GM23248 (cell line): Measurements from ENCODE around the gene TSHZ2. TPM values are rescaled to one million over a fixed set of nuclear protein-coding genes. Genes with fewer than 3 reads are reported as not detected.
"Not testable (repeated sequence)": the region's sequence is repeated elsewhere in the genome, so short reads cannot be mapped to it uniquely, and the experiment has no call there.

ENCODE experiments used
- DNase-seq: peaks from one replicate; pipeline ENCODE4 v3.0.0-alpha.2; 2015
- H2AFZ ChIP-seq: fragments of 200-600 bp; sonication (generic); 2 replicates; pipeline ENCODE4 v1.6.1; 2016; ENCODE audit warnings: antibody characterized with exemption
- H3F3A ChIP-seq: fragments of 200-600 bp; sonication (generic); 2 replicates; pipeline ENCODE4 v1.6.1; 2016; ENCODE audit warnings: mild to moderate bottlenecking, antibody characterized with exemption, mixed run types; ENCODE audit not compliant: insufficient read depth
- H3K27ac ChIP-seq: fragments of 200-600 bp; sonication (generic); 2 replicates; pipeline ENCODE4 v1.5.1; 2016; ENCODE audit warnings: mild to moderate bottlenecking
- H3K27me3 ChIP-seq: fragments of 200-600 bp; sonication (generic); replicated peaks from 2 replicates; pipeline ENCODE4 v1.6.1; 2016; ENCODE audit warnings: mild to moderate bottlenecking; ENCODE audit not compliant: insufficient read depth
- H3K36me3 ChIP-seq: fragments of 200-600 bp; sonication (generic); 2 replicates; pipeline ENCODE4 v1.6.1; 2016; ENCODE audit warnings: low read depth, mild to moderate bottlenecking
- H3K4me1 ChIP-seq: fragments of 200-600 bp; sonication (generic); 2 replicates; pipeline ENCODE4 v1.6.1; 2016; ENCODE audit warnings: mild to moderate bottlenecking; ENCODE audit not compliant: insufficient read depth
- H3K4me2 ChIP-seq: fragments of 200-600 bp; sonication (generic); one replicate; pipeline ENCODE4 v1.6.1; 2016; ENCODE audit warnings: mild to moderate bottlenecking; ENCODE audit not compliant: unreplicated experiment
- H3K4me3 ChIP-seq: fragments of 200-600 bp; sonication (generic); 2 replicates; pipeline ENCODE4 v1.5.1; 2016; ENCODE audit warnings: mild to moderate bottlenecking
- H3K79me2 ChIP-seq: fragments of 200-600 bp; sonication (generic); 2 replicates; pipeline ENCODE4 v1.6.1; 2016; ENCODE audit warnings: mild to moderate bottlenecking; ENCODE audit not compliant: insufficient read depth
- H3K9ac ChIP-seq: fragments of 200-600 bp; sonication (generic); 2 replicates; pipeline ENCODE4 v1.6.1; 2016; ENCODE audit warnings: mild to moderate bottlenecking
- H3K9me2 ChIP-seq: fragments of 200-600 bp; sonication (generic); 2 replicates; pipeline ENCODE4 v1.6.1; 2016; ENCODE audit warnings: mixed run types, mild to moderate bottlenecking, moderate library complexity; ENCODE audit not compliant: insufficient read depth
- H3K9me3 ChIP-seq: fragments of 200-600 bp; sonication (generic); one replicate; pipeline ENCODE4 v1.6.1; 2017; ENCODE audit warnings: low read depth
- H4K20me1 ChIP-seq: fragments of 200-600 bp; sonication (generic); 2 replicates; pipeline ENCODE4 v1.6.0; 2016; ENCODE audit not compliant: insufficient read depth
- EZH2 ChIP-seq: fragments of 200-600 bp; sonication (generic); IDR thresholded peaks from 2 replicates; pipeline ENCODE4 v1.6.1; 2018; ENCODE audit warnings: antibody characterized with exemption, mild to moderate bottlenecking; ENCODE audit not compliant: insufficient read depth, poor library complexity, severe bottlenecking
- EZH2phosphoT487 ChIP-seq: fragments of 200-600 bp; sonication (generic); IDR thresholded peaks from 2 replicates; pipeline ENCODE4 v1.6.1; 2018; ENCODE audit warnings: antibody characterized with exemption, moderate library complexity, mild to moderate bottlenecking, low read depth; ENCODE audit not compliant: insufficient read depth
- WGBS, 2 experiments: methylation state at CpG; one replicate each; pipeline ENCODE4 v1.1.6; 2015 to 2017; ENCODE audit warnings: low lambda C conversion rate in 2 of 2, low coverage in 1 of 2; ENCODE audit errors: missing lambda C conversion rate in 2 of 2; 5-methylcytosine and 5-hydroxymethylcytosine counted together
- in situ Hi-C: fragments of 300-500 bp; cut with MboI; formaldehyde crosslinking; loops from 2 replicates; pipeline ENCODE4 v1.15.0; 2020
- polyA plus RNA-seq: library from polyadenylated mRNA; unstranded; fragments of >200 nt; fragmentation: Nextera tagmentation; extraction: Ambion mirVana; gene quantifications from 2 replicates; pipeline ENCODE4 v1.2.1, GENCODE V29; 2016
- total RNA-seq: library from RNA; depleted of rRNA; stranded (reverse); fragments of >200 nt; shearing (Covaris generic); gene quantifications from 2 replicates; pipeline ENCODE4 v1.2.3, GENCODE V29; 2014

Gene TSHZ2
- total and polyA plus RNA-seq, 2 experiments from 2014 or later: 4.5 to 13.4 TPM

DNA sequence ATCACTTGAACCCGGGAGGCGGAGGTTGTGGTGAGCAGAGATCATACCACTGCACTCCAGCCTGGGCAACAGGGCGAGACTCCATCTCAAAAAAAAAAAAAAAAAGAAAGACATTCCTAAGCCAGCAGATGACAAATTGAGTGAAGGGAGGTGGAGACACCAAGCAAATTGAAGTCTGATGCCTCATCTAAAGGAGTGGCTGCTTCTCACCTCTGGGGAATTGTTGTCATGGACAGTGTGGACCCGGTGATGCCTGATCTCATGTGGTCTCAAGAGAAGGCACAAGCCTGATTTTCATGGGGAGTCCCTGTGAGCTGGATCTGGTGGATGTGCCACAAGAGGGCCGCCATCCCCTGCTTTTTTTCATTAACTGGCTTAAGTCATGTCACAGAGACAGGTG lies 349.4 kb downstream of the TSHZ2 start:
- Histone ChIP-seq H3F3A (no peaks in the 10 kb centered on the region), H3K9me3 (no peaks in the 10 kb centered on the region), H3K9ac (no peak overlapping the region), H3K4me1 (no peaks in the 10 kb centered on the region), H3K27ac (no peak overlapping the region), H3K4me2 (no peak overlapping the region), H3K27me3 (no peaks in the 10 kb centered on the region), H3K36me3 (no peaks in the 10 kb centered on the region), H4K20me1 (no peaks in the 10 kb centered on the region), H3K79me2 (no peaks in the 10 kb centered on the region), H3K4me3 (no peak overlapping the region), H2AFZ (no peak overlapping the region), H3K9me2 (no peaks in the 10 kb centered on the region)
- in situ Hi-C loops: no loop called here
- DNase-seq: peak; percentile 28
- TF ChIP-seq EZH2phosphoT487: no peak
- no peak for TF ChIP-seq EZH2
- WGBS, 2 experiments: 78 to 85% methylated on average over 3 to 5 of the region's 5 CpGs

DNA sequence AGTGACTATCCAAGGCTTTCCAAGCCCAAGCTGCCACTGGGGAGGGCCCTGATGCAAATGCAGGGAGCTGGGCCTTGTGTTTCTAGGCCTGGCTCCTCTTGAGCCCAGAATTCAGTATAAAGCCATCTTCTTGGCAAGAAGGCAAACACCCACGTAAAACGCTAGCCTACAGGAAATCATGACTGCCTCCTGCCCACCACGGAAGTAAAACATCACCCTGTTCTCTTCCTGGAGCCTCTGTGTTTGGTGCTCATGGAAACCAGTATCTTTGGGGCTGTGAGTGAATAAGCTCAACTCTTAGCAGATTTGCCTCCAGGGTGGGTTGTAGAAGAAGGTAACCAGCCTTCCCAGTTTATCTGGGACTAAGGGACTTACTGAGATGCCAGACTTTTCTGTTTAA lies 350.5 kb downstream of the TSHZ2 start:
- no peaks in the 10 kb centered on the region for H3K27me3 ChIP-seq
- H3K27ac ChIP-seq: no peak overlapping the region
- H3K4me1 ChIP-seq: no peaks in the 10 kb centered on the region
- no peak overlapping the region for H2AFZ ChIP-seq
- H3K4me3 ChIP-seq: no peak overlapping the region
- H4K20me1 ChIP-seq: no peaks in the 10 kb centered on the region
- no peak overlapping the region for H3K4me2 ChIP-seq
- no peaks in the 10 kb centered on the region for H3F3A ChIP-seq
- DNase-seq: peak; percentile 37
- H3K9me3 ChIP-seq: no peaks in the 10 kb centered on the region
- in situ Hi-C loops: no loop called here
- H3K9me2 ChIP-seq: no peaks in the 10 kb centered on the region
- no peak overlapping the region for H3K9ac ChIP-seq
- no peak for TF ChIP-seq EZH2phosphoT487
- TF ChIP-seq EZH2: no peak
- no peaks in the 10 kb centered on the region for H3K79me2 ChIP-seq
- H3K36me3 ChIP-seq: no peaks in the 10 kb centered on the region
- WGBS, 2 experiments: 83 to 90% methylated on average over 3 of the region's 3 CpGs

DNA sequence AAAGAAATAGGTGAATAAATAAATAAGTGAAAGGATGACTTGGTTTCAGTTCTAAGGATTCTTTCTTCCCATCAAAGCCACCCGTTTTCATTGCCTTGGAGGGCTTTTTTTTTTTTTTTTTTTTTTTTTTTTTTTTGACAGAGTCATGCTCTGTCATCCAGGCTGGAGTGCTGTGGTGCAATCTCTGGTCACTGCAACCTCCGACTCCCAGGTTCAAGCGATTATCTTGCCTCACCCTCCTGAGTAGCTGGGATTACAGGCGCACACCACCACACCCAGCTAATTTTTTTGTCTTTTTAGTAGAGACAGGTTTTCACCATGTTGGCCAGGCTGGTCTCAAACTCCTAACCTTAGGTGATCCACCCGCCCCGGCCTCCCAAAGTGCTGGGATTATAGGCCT lies 351.3 kb downstream of the TSHZ2 start:
- H3K79me2 ChIP-seq, H3K27me3 ChIP-seq, H3K4me1 ChIP-seq, H3K36me3 ChIP-seq, H3K9me3 ChIP-seq, H3F3A ChIP-seq, H3K9me2 ChIP-seq, H3K9ac ChIP-seq, H4K20me1 ChIP-seq, H3K4me2 ChIP-seq, in situ Hi-C loops, H2AFZ ChIP-seq, H3K4me3 ChIP-seq, H3K27ac ChIP-seq: not testable (repeated sequence)
- peak; percentile 9 for DNase-seq
- WGBS, 2 experiments: 89 to 93% methylated on average over 6 of the region's 6 CpGs

DNA sequence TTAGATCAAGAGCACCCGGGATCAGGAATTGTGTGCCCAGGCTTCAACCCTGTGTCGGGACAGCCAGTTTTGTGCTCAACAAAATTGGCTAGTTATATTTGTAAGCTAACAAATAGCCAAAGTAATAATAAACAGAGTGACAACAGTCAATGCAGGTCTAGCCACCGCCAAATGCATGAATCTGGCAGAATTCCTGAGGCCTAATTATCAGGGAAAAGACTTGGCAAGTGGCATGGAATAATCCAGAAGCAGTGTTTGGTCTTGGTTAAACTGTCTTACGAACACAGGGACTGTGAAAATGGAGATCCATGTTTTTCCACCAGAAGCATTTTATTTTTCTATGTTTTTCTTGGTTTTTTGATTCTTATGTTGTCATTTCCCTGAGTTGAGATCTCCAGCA lies 352.7 kb downstream of the TSHZ2 start:
- no peak overlapping the region for H3K4me3 ChIP-seq
- no peak for TF ChIP-seq EZH2phosphoT487
- no peaks in the 10 kb centered on the region for H3K36me3 ChIP-seq
- DNase-seq: no peak
- H3K9ac ChIP-seq: no peak overlapping the region
- no peaks in the 10 kb centered on the region for H3K79me2 ChIP-seq
- no peaks in the 10 kb centered on the region for H3K27me3 ChIP-seq
- H3K4me1 ChIP-seq: peaks cover 12% of the 10 kb centered on the region
- no peaks in the 10 kb centered on the region for H3K9me3 ChIP-seq
- 36 to 43% methylated on average over 4 of the region's 4 CpGs for WGBS, 2 experiments
- peaks cover 18% of the 10 kb centered on the region for H3F3A ChIP-seq
- in situ Hi-C loops: no loop called here
- H3K4me2 ChIP-seq: no peak overlapping the region
- H3K9me2 ChIP-seq: no peaks in the 10 kb centered on the region
- H3K27ac ChIP-seq: no peak overlapping the region
- H4K20me1 ChIP-seq: no peaks in the 10 kb centered on the region
- no peak overlapping the region for H2AFZ ChIP-seq

DNA sequence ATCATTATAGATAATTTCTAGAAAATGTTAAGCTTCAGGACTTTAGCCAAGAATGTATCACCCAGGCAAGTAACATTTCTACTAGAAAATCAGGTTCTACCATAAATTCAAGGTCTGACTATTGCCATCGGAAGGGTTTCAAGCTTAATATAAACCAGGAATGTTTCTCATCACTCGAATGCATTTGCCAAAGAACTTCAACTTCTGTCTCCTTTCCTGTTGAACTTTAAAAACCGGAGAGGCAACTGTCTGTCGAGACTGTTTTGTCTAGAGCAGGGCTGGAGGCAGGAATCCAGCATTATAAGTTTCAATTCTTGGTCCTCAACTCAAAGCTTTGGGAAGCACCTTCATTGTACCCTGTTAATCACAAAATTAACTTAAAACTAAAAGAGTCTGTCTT lies 356.8 kb downstream of the TSHZ2 start:
- H3F3A ChIP-seq: peaks cover 50% of the 10 kb centered on the region
- 0 out of 2 replicates have a peak overlapping the region, but pooled peaks have one; percentile 16 for H3K27ac ChIP-seq
- in situ Hi-C loops: no loop called here
- peak overlapping the region; percentile 64; the same call in 1 of the 2 replicates for H2AFZ ChIP-seq
- no peaks in the 10 kb centered on the region for H3K36me3 ChIP-seq
- H4K20me1 ChIP-seq: no peaks in the 10 kb centered on the region
- H3K9me3 ChIP-seq: no peaks in the 10 kb centered on the region
- H3K4me2 ChIP-seq: peak overlapping the region; percentile 1
- H3K4me1 ChIP-seq: peaks cover 40% of the 10 kb centered on the region
- peak; percentile 15 for DNase-seq
- H3K9me2 ChIP-seq: no peaks in the 10 kb centered on the region
- H3K4me3 ChIP-seq: no peak overlapping the region
- WGBS, 2 experiments: 23 to 25% methylated on average over 4 of the region's 4 CpGs
- H3K9ac ChIP-seq: no peak overlapping the region
- TF ChIP-seq EZH2: no peak
- no peak for TF ChIP-seq EZH2phosphoT487
- H3K27me3 ChIP-seq: no peaks in the 10 kb centered on the region
- H3K79me2 ChIP-seq: no peaks in the 10 kb centered on the region
